NCI-H1092 treated with DMSO at 0.1 percent for 48 hours (cell line): ENCODE measurements around the gene RNF215.

Experiments
- DNase-seq: peaks from one replicate; lab custom pipeline; 2025; lab: John Stamatoyannopoulos, UW

Gene RNF215

GRCh38 chr22:30396871-30397655 lies 9.9 kb upstream of the RNF215 start, which contains the start of gene SEC14L2:
Gene SEC14L2, plus strand, starts transcription at chr22:30397018. Its CDS starts 99 bp downstream, at chr22:30397117.
- DNase-seq: peak; percentile 19

GRCh38 chr22:30393885-30394284 lies 6.7 kb upstream of the RNF215 start:
- no peak for DNase-seq

GRCh38 chr22:30393322-30393680 lies 6.1 kb upstream of the RNF215 start:
- no peak for DNase-seq

- peak; percentile 7 for DNase-seq
Measured at GRCh38 chr22:30392661-30393321, 5.6 kb upstream of the RNF215 start.

GRCh38 chr22:30390974-30391691 lies 3.9 kb upstream of the RNF215 start:
- peak; percentile 32 for DNase-seq

GRCh38 chr22:30386608-30386959 lies 627 bp downstream of the RNF215 start:
- DNase-seq: no peak

- DNase-seq: no peak
Measured at GRCh38 chr22:30385942-30386341, 1.3 kb downstream of the RNF215 start.

GRCh38 chr22:30383061-30383460 lies 4.2 kb downstream of the RNF215 start:
- DNase-seq: no peak

GRCh38 chr22:30382340-30382739 lies 4.9 kb downstream of the RNF215 start:
- no peak for DNase-seq

- no peak for DNase-seq
Measured at GRCh38 chr22:30381264-30381663, 5.9 kb downstream of the RNF215 start.

- DNase-seq: no peak
Measured at GRCh38 chr22:30380011-30380410, 7.2 kb downstream of the RNF215 start.

GRCh38 chr22:30375312-30375849 lies 11.8 kb downstream of the RNF215 start:
- no peak for DNase-seq

- no peak for DNase-seq
Measured at GRCh38 chr22:30373331-30374325, 13.6 kb downstream of the RNF215 start.

- DNase-seq: no peak
Measured at GRCh38 chr22:30372915-30373314, 14.3 kb downstream of the RNF215 start.

- DNase-seq: no peak
Measured at GRCh38 chr22:30371981-30372380, 15.2 kb downstream of the RNF215 start.

- no peak for DNase-seq
Measured at GRCh38 chr22:30371321-30371720, 15.9 kb downstream of the RNF215 start.

GRCh38 chr22:30370641-30371230 lies 16.5 kb downstream of the RNF215 start:
- DNase-seq: no peak

GRCh38 chr22:30368420-30368819 lies 18.8 kb downstream of the RNF215 start:
- no peak for DNase-seq

- DNase-seq: no peak
Measured at GRCh38 chr22:30365891-30366290, 21.3 kb downstream of the RNF215 start.

- DNase-seq: no peak
Measured at GRCh38 chr22:30362651-30363281, 24.4 kb downstream of the RNF215 start.
